GM18517 (cell line): ENCODE results near the gene APBA1.

ENCODE experiments used
- ATAC-seq: cut with Tn5 transposase; IDR thresholded peaks from one replicate; pipeline ENCODE4 v1.9.1; 2021; ENCODE audit warnings: mild to moderate bottlenecking, moderate library complexity; ENCODE audit not compliant: unreplicated experiment

APBA1 gene

GRCh38 chr9:69658987-69659675, 13.0 kb downstream of the APBA1 start:
- ATAC-seq = no peak

- ATAC-seq = no peak
Observed at GRCh38 chr9:69657269-69657668, 14.9 kb downstream of the APBA1 start.

GRCh38 chr9:69655065-69655464, 17.1 kb downstream of the APBA1 start:
- no peak for ATAC-seq

- no peak for ATAC-seq
Observed at GRCh38 chr9:69653261-69653660, 18.9 kb downstream of the APBA1 start.

GRCh38 chr9:69649566-69650250, 22.5 kb downstream of the APBA1 start:
- ATAC-seq = no peak

- no peak for ATAC-seq
Observed at GRCh38 chr9:69647804-69648203, 24.4 kb downstream of the APBA1 start.

GRCh38 chr9:69646810-69647209, 25.4 kb downstream of the APBA1 start:
- no peak for ATAC-seq

- no peak for ATAC-seq
Observed at GRCh38 chr9:69645488-69645887, 26.7 kb downstream of the APBA1 start.

- ATAC-seq = no peak
Observed at GRCh38 chr9:69643098-69643497, 29.1 kb downstream of the APBA1 start.

- no peak for ATAC-seq
Observed at GRCh38 chr9:69637817-69638200, 34.4 kb downstream of the APBA1 start.

GRCh38 chr9:69637193-69637816, 34.9 kb downstream of the APBA1 start:
- ATAC-seq = no peak

GRCh38 chr9:69633716-69634115, 38.5 kb downstream of the APBA1 start:
- no peak for ATAC-seq

- ATAC-seq = no peak
Observed at GRCh38 chr9:69632768-69633167, 39.4 kb downstream of the APBA1 start.

GRCh38 chr9:69627281-69627680, 44.9 kb downstream of the APBA1 start:
- ATAC-seq = no peak

- no peak for ATAC-seq
Observed at GRCh38 chr9:69623276-69623675, 48.9 kb downstream of the APBA1 start.

GRCh38 chr9:69622676-69623075, 49.5 kb downstream of the APBA1 start:
- no peak for ATAC-seq

GRCh38 chr9:69621730-69622460, 50.3 kb downstream of the APBA1 start:
- ATAC-seq = no peak

GRCh38 chr9:69620731-69621130, 51.4 kb downstream of the APBA1 start:
- ATAC-seq = no peak

GRCh38 chr9:69619233-69619632, 52.9 kb downstream of the APBA1 start:
- ATAC-seq = no peak

GRCh38 chr9:69617006-69617405, 55.2 kb downstream of the APBA1 start:
- no peak for ATAC-seq

GRCh38 chr9:69615880-69616279, 56.3 kb downstream of the APBA1 start:
- ATAC-seq = no peak

- ATAC-seq = no peak
Observed at GRCh38 chr9:69611221-69611620, 61.0 kb downstream of the APBA1 start.
